HepG2 (cell line): ENCODE data around the gene GZMA. TPM values are rescaled to one million over a fixed set of nuclear protein-coding genes. Genes with fewer than 3 reads are reported as not detected.

Experiments
- ATAC-seq: fragments of 200-7000 bp; cut with Tn5 transposase; 3 replicates; pipeline ENCODE4 v1.9.1; 2020; ENCODE audit warnings: mild to moderate bottlenecking, moderate library complexity
- BruUV-seq: library from RNA; stranded (reverse); fragments of 400-500 nt; replicated peaks from 2 replicates; lab custom pipeline; 2021; lab: Mats Ljungman, UMichigan
- CTCF ChIA-PET: fragments of 300-600 bp; formaldehyde crosslinking; extraction: SDS; loops from one replicate; lab custom pipeline; 2021; ENCODE audit warnings: low total read pairs, inconsistent platforms, low intra/inter-chr PET ratio; lab: Yijun Ruan, JAX
- POLR2A ChIA-PET: fragments of 350-600 bp; sonication (Branson Sonifier 250); formaldehyde crosslinking; loops from one replicate; lab custom pipeline; 2020; ENCODE audit warnings: antibody characterized with exemption, inconsistent platforms; lab: Yijun Ruan, JAX
- DNase-seq: peaks from one replicate; pipeline ENCODE4 v3.0.0-alpha.2; 2015; ENCODE audit warnings: low spot score
- FAIRE-seq: peaks from 3 replicates; lab custom pipeline; 2011; peaks lifted over from hg19 to GRCh38; lab: Jason Lieb, UNC
- H2AFZ ChIP-seq: one replicate; pipeline ENCODE4 v1.6.1; 2011; ENCODE audit warnings: low read length, inconsistent platforms
- H3K27ac ChIP-seq: fragments of 300-600 bp; 3 replicates; pipeline ENCODE4 v1.8.0; 2011; ENCODE audit warnings: mixed run types, mild to moderate bottlenecking, mixed read lengths, low read length, inconsistent platforms; ENCODE audit not compliant: insufficient read depth; ENCODE audit errors: extremely low read length
- H3K27me3 ChIP-seq, 2 experiments: fragments of 200-600 bp in 1 of 2; 2 replicates in 1 of 2; 3 replicates in 1 of 2; pipeline versions ENCODE4 v1.6.0 to v1.8.0; 2011; ENCODE audit warnings: low read length in 2 of 2, mild to moderate bottlenecking in 2 of 2, moderate library complexity in 2 of 2, inconsistent platforms in 1 of 2; ENCODE audit not compliant: insufficient read depth in 2 of 2, control insufficient read depth in 1 of 2
- H3K36me3 ChIP-seq, 2 experiments: fragments of 200-600 bp in 1 of 2; replicated peaks in 1 of 2; 2 replicates in 1 of 2; 3 replicates in 1 of 2; pipeline versions ENCODE4 v1.5.1 to v1.8.0; 2011; ENCODE audit warnings: low read length in 2 of 2, inconsistent platforms in 1 of 2; ENCODE audit not compliant: insufficient read depth in 2 of 2, control insufficient read depth in 1 of 2
- H3K4me1 ChIP-seq: 2 replicates; pipeline ENCODE4 v1.5.1; 2012; ENCODE audit warnings: low read length, inconsistent platforms; ENCODE audit not compliant: insufficient read depth
- H3K4me2 ChIP-seq: 2 replicates; pipeline ENCODE4 v1.6.0; 2011; ENCODE audit warnings: low read depth, low read length, inconsistent platforms
- H3K4me3 ChIP-seq, 3 experiments: fragments of 200-600 bp in 1 of 3; sonication (generic), shearing (Covaris generic) in 1 of 3; replicated peaks in 1 of 3; 2 replicates each; pipeline ENCODE4 v1.5.1; 2011 to 2016; ENCODE audit warnings: low read length in 3 of 3, inconsistent platforms in 2 of 3, low read depth in 2 of 3, mild to moderate bottlenecking in 2 of 3, control low read depth in 1 of 3, mixed read lengths in 1 of 3; ENCODE audit not compliant: insufficient read depth in 1 of 3
- H3K79me2 ChIP-seq: one replicate; pipeline ENCODE4 v1.6.1; 2011; ENCODE audit warnings: low read length, inconsistent platforms; ENCODE audit not compliant: insufficient read depth
- H3K9ac ChIP-seq: 2 replicates; pipeline ENCODE4 v1.6.0; 2011; ENCODE audit warnings: mild to moderate bottlenecking, low read depth, low read length, inconsistent platforms; ENCODE audit not compliant: insufficient read depth
- H3K9me3 ChIP-seq: 2 replicates; pipeline ENCODE4 v1.5.1; 2012; ENCODE audit warnings: mild to moderate bottlenecking, low read length
- H4K20me1 ChIP-seq: 2 replicates; pipeline ENCODE4 v1.6.0; 2011; ENCODE audit warnings: inconsistent platforms, mild to moderate bottlenecking, low read length, moderate library complexity; ENCODE audit not compliant: insufficient read depth
- AKAP8 ChIP-seq: sonication (generic); formaldehyde crosslinking; IDR thresholded peaks from 2 replicates; pipeline ENCODE4 v1.5.1; 2020; ENCODE audit warnings: mild to moderate bottlenecking, missing genetic modification reagents
- ATF3 ChIP-seq: sonication (generic); formaldehyde crosslinking; IDR thresholded peaks from 2 replicates; pipeline ENCODE4 v1.4.0; 2020; ENCODE audit warnings: missing genetic modification reagents
- CBX5 ChIP-seq: sonication (generic); formaldehyde crosslinking; IDR thresholded peaks from 2 replicates; pipeline ENCODE4 v1.4.0; 2020; ENCODE audit warnings: missing genetic modification reagents, borderline replicate concordance
- CHD4 ChIP-seq: fragments of 200-600 bp; sonication (generic); IDR thresholded peaks from 2 replicates; pipeline ENCODE4 v1.7.0; 2017; ENCODE audit warnings: mild to moderate bottlenecking, low read length, borderline replicate concordance
- DZIP1 ChIP-seq: sonication (generic); formaldehyde crosslinking; IDR thresholded peaks from 2 replicates; pipeline ENCODE4 v1.5.0; 2020; ENCODE audit warnings: mild to moderate bottlenecking, missing genetic modification reagents
- GRHL1 ChIP-seq: sonication (generic); formaldehyde crosslinking; conservative IDR thresholded peaks from 2 replicates; pipeline ENCODE4 v1.8.0; 2022; ENCODE audit warnings: missing genetic modification reagents
- HOXA9 ChIP-seq: sonication (generic); formaldehyde crosslinking; IDR thresholded peaks from 2 replicates; pipeline ENCODE4 v1.8.1; 2022; ENCODE audit warnings: missing genetic modification reagents, mild to moderate bottlenecking, moderate library complexity, borderline replicate concordance
- LRRFIP1 ChIP-seq: sonication (generic); formaldehyde crosslinking; conservative IDR thresholded peaks from 2 replicates; pipeline ENCODE4 v1.4.0; 2020; ENCODE audit warnings: missing genetic modification reagents
- MYPOP ChIP-seq: sonication (generic); formaldehyde crosslinking; IDR thresholded peaks from 2 replicates; pipeline ENCODE4 v1.8.1; 2023; ENCODE audit warnings: mild to moderate bottlenecking, moderate library complexity, missing genetic modification reagents
- SIX1 ChIP-seq: sonication (generic); formaldehyde crosslinking; IDR thresholded peaks from 2 replicates; pipeline ENCODE4 v1.4.0; 2020; ENCODE audit warnings: missing genetic modification reagents, borderline replicate concordance
- SOX6 ChIP-seq, 2 experiments: fragments of 450-650 bp in 1 of 2; sonication (generic) in 1 of 2; formaldehyde crosslinking in 1 of 2; IDR thresholded peaks; 2 replicates each; pipeline versions ENCODE4 v1.4.0 to v1.6.1; 2017 to 2020; ENCODE audit warnings: antibody characterized with exemption in 1 of 2, mild to moderate bottlenecking in 1 of 2, missing genetic modification reagents in 1 of 2
- UBTF ChIP-seq: sonication (generic); formaldehyde crosslinking; IDR thresholded peaks from 2 replicates; pipeline ENCODE4 v1.4.0; 2020; ENCODE audit warnings: mild to moderate bottlenecking, missing genetic modification reagents
- whole genome bisulfite sequencing: methylation state at CpG from one replicate; pipeline ENCODE4 v1.1.6; 2017; ENCODE audit warnings: low lambda C conversion rate; 5-methylcytosine and 5-hydroxymethylcytosine counted together
- in situ Hi-C: cut with HindIII; loops from 2 replicates; pipeline ENCODE4 v1.10.0; 2017; ENCODE audit warnings: low pct_unique_long_range_greater_than_20kb; ENCODE audit not compliant: extremely low pct_ligation_motif_present
- intact Hi-C: fragments of 100-400 bp; cut with micrococcal nuclease; formaldehyde crosslinking; loops from one replicate; pipeline ENCODE4 v1.10.0; 2022; ENCODE audit not compliant: unreplicated experiment
- polyA plus RNA-seq, 8 experiments: library from polyadenylated mRNA; depleted of rRNA in 3 of 8; stranded (reverse) in 7 of 8; unstranded in 1 of 8; fragments of >200 nt; fragmentation: Illumina TruSeq in 4 of 8; extraction: Trizol in 4 of 8; gene quantifications; 2 replicates each; pipeline versions ENCODE4 v1.2.1 to v1.2.3, GENCODE V29; 2011 to 2016; ENCODE audit warnings: low read depth in 4 of 8, missing spikeins in 1 of 8, mixed read lengths in 1 of 8; ENCODE audit not compliant: insufficient read depth in 1 of 8
- total RNA-seq, 5 experiments: library from RNA; depleted of rRNA; stranded (reverse); fragments of >200 nt; fragmentation: Illumina TruSeq; extraction: Trizol; gene quantifications; 2 replicates each; pipeline ENCODE4 v1.2.3, GENCODE V29; 2016; ENCODE audit warnings: low read depth in 1 of 5

The GZMA gene
- total and polyA plus RNA-seq, 2 of the 13 experiments (the other 11 are each of a cell fraction or from before 2014, with no cell fraction given) = not detected

- WGBS = 12% methylated on average over 4 of the region's 5 CpGs
- Histone ChIP-seq H4K20me1 (no peaks in the 10 kb centered on the region), H3K27me3 (no peaks in the 10 kb centered on the region), H3K4me1 (no peaks in the 10 kb centered on the region), H3K79me2 (no peaks in the 10 kb centered on the region), H3K27ac (no peak overlapping the region), H3K36me3 (no peaks in the 10 kb centered on the region), H2AFZ (no peak overlapping the region), H3K4me3 (no peak overlapping the region), H3K9ac (no peak overlapping the region), H3K4me2 (no peak overlapping the region), H3K9me3 (no peaks in the 10 kb centered on the region)
- no TSS peak for BruUV-seq
- intact Hi-C loops = loop anchor here (5.0 kb wide), 1 partner anchor 49 kb away; no protein-coding TSS in a partner anchor
- DNase-seq = no peak
- ChIA-PET CTCF (no interaction called here), POLR2A (no interaction called here)
- no peak for TF ChIP-seq ATF3 (CRISPR knock-in tag)
- no peak for TF ChIP-seq UBTF (CRISPR knock-in tag)
- TF ChIP-seq AKAP8 (CRISPR knock-in tag) = no peak
- no peak for TF ChIP-seq CBX5 (CRISPR knock-in tag)
- no peak for TF ChIP-seq DZIP1 (CRISPR knock-in tag)
- TF ChIP-seq SOX6 (IDR thresholded peaks at IDR 0.05) = no peak
- no peak for TF ChIP-seq SOX6 (CRISPR knock-in tag; IDR thresholded peaks at IDR 0.05)
- no peak for TF ChIP-seq SIX1 (CRISPR knock-in tag)
- TF ChIP-seq HOXA9 (CRISPR knock-in tag) = no peak
- no peak for TF ChIP-seq LRRFIP1
- TF ChIP-seq GRHL1 = no peak
- no peak for TF ChIP-seq CHD4
- no peak for TF ChIP-seq MYPOP (CRISPR knock-in tag)
- in situ Hi-C loops = no loop called here
- FAIRE-seq = no peak
- ATAC-seq = no peak
Measured at GRCh38 chr5:55063220-55063863, 39.1 kb upstream of the GZMA start.
